ENCODE measurements around the gene AGBL1.

Gene AGBL1

DNA sequence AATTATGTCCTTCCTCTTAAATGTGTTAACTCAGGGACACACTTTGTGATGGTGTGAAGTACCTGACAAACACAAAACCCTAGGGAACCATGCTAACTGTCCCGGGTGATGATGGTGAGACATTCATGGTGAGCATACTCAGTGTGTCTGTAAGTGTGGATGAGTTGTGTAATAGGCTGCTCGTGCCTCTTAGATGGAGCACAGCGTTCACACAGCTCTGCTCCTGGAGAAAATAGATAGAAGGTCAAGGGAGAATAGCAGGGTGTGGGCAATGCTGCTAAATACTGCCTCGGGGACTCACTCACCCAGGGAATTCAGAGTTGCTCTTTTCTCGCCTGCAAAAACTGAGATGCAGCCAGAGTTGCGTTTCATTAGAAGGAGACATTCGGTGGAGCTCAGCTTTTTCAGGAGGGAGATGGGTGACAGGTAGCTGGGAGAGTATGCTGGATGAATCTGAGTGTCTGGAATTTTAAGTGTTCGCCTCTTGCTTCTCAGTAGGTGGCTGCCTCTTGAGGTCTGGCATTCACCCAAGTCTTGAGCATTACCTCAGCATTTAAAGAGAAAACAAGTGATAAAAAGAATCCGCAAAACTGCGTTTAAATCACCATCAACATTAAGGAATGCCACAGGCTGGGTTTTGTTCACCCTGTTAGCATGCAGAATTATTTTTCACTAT is 813.2 kb downstream of the AGBL1 start:
- Mint-ChIP-seq H3K4me3 (no peak overlapping the region), H3K4me1 (ENCODE audit: low read depth) (no peaks in the 10 kb centered on the region), H3K27me3 (peaks cover 20% of the 10 kb centered on the region), H3K36me3 (ENCODE audit: low read depth) (no peaks in the 10 kb centered on the region), H3K27ac (no peak overlapping the region), H3K9me3 (no peaks in the 10 kb centered on the region)
- DNase-seq, result no peak

DNA sequence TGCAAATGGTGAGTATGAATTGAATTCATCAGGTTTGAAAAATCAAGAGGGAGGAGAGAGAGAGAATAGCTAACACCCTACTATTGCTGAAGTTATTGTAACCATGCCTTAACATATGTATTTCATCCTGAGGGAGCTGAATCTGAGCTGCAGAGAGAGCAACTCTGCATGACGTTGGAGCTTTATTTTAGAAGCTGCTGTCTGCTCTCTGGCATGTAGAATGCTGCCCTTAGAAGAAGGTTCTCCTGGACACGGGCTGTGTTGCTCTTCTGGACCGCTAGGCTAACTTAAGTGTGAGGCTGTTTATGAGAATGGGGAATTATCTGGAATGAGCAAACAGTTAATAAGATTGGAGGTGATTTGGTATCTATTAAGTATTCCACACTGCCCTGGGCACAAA is 814.6 kb downstream of the AGBL1 start:
- Mint-ChIP-seq H3K27me3 (peaks cover 30% of the 10 kb centered on the region), H3K4me1 (ENCODE audit: low read depth) (no peaks in the 10 kb centered on the region), H3K36me3 (ENCODE audit: low read depth) (no peaks in the 10 kb centered on the region), H3K27ac (no peak overlapping the region), H3K9me3 (no peaks in the 10 kb centered on the region), H3K4me3 (no peak overlapping the region)
- no peak for DNase-seq

DNA sequence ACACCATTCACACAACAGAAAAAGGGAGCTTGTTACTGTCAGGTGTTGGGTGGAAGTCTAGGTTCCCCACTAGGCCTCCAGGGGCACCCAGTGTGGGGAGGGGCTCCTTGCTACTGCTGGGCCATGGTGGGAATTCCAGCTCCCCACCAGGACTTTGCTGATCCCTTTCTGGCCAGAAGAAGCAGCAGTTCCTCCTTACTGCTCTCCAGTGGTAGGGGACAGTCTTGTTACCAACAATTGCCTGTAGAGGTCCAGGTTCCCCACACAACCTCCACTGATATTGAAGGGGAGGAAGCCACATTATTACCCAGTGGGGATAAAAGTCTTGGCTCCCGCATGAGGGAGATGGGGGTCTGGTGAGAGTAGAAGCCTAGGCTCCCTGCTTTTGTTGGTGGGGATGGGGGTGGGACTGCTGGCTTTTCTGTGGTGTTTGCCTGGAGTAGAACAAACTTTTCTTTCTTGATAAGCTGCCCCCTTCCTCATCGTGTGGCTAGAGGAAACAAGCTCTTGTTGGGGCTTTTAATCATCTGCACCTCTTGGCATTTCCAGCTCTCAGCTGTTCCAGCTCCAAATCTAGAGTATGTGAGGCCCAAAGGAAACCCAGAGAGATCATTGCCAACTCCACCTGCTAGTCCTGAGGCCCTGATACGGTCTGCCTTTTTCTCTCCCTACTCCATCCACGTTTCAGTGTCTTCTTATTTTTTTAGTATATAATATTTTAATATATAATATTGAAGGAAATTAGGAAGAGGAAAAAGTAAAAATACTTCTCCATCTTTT is 824.2 kb downstream of the AGBL1 start:
- Mint-ChIP-seq H3K4me3 (no peak overlapping the region), H3K9me3 (no peaks in the 10 kb centered on the region), H3K27me3 (peaks cover 23% of the 10 kb centered on the region), H3K27ac (no peak overlapping the region), H3K36me3 (ENCODE audit: low read depth) (no peaks in the 10 kb centered on the region), H3K4me1 (ENCODE audit: low read depth) (no peaks in the 10 kb centered on the region)
- no peak for DNase-seq

- H3K4me3 Mint-ChIP-seq, result no peak overlapping the region
- H3K27ac Mint-ChIP-seq, result no peak overlapping the region
- no peaks in the 10 kb centered on the region for H3K4me1 Mint-ChIP-seq (ENCODE audit: low read depth)
- DNase-seq, result no peak
- H3K9me3 Mint-ChIP-seq, result no peaks in the 10 kb centered on the region
- no peaks in the 10 kb centered on the region for H3K36me3 Mint-ChIP-seq (ENCODE audit: low read depth)
- H3K27me3 Mint-ChIP-seq, result peaks cover 20% of the 10 kb centered on the region
These were observed 826.1 kb downstream of the AGBL1 start for GRCh38 chr15:86905625-86906256.

DNA sequence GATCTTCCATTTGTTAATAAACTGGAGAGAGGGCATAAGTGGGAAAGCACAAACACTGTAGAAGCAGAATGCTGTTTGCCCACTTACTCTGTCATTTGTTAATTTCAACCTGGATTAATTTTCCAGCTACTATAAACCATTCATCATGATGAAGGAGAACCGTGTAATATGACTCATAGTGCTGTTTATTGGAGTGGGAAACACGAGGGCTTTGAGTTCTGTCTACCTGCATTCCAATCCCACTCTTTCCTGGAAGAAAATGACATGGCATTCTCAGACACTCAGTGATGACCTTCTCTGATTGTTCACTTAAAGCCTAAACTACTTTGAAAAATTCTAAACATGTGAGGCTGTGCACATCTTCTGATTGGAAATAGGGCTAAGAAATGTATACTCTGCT is 826.7 kb downstream of the AGBL1 start:
- Mint-ChIP-seq H3K27ac (no peak overlapping the region), H3K9me3 (no peaks in the 10 kb centered on the region), H3K4me3 (no peak overlapping the region), H3K36me3 (ENCODE audit: low read depth) (no peaks in the 10 kb centered on the region), H3K27me3 (peaks cover 20% of the 10 kb centered on the region), H3K4me1 (ENCODE audit: low read depth) (no peaks in the 10 kb centered on the region)
- DNase-seq, result no peak

- Mint-ChIP-seq H3K4me3 (no peak overlapping the region), H3K36me3 (ENCODE audit: low read depth) (no peaks in the 10 kb centered on the region), H3K4me1 (ENCODE audit: low read depth) (no peaks in the 10 kb centered on the region), H3K9me3 (no peaks in the 10 kb centered on the region), H3K27ac (no peak overlapping the region), H3K27me3 (peaks cover 14% of the 10 kb centered on the region)
- DNase-seq, result no peak
These were observed 831.4 kb downstream of the AGBL1 start for GRCh38 chr15:86911022-86911421.

DNA sequence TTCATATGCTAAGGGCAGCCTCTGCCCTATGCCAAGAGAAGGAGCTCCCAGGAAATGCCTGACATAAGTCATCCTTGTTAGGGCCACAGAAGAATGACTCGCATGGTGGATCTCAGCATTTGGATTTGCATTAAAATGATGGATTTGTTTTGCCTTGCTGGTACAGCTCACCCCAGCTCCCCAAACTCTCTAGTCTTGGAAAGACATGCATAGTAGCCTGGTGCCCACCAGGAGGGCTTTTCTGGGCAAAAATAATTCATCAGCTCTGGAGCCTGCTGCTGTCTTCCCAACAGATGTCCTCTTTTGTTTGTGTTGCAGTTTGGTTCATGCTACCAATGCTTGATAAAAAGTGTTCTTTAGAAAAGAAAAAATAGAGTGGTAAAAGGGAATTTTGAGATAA is 833.0 kb downstream of the AGBL1 start:
- no peak overlapping the region for H3K27ac Mint-ChIP-seq
- H3K4me1 Mint-ChIP-seq (ENCODE audit: low read depth), result no peaks in the 10 kb centered on the region
- DNase-seq, result no peak
- H3K27me3 Mint-ChIP-seq, result peaks cover 8% of the 10 kb centered on the region
- no peaks in the 10 kb centered on the region for H3K36me3 Mint-ChIP-seq (ENCODE audit: low read depth)
- H3K9me3 Mint-ChIP-seq, result no peaks in the 10 kb centered on the region
- no peak overlapping the region for H3K4me3 Mint-ChIP-seq

DNA sequence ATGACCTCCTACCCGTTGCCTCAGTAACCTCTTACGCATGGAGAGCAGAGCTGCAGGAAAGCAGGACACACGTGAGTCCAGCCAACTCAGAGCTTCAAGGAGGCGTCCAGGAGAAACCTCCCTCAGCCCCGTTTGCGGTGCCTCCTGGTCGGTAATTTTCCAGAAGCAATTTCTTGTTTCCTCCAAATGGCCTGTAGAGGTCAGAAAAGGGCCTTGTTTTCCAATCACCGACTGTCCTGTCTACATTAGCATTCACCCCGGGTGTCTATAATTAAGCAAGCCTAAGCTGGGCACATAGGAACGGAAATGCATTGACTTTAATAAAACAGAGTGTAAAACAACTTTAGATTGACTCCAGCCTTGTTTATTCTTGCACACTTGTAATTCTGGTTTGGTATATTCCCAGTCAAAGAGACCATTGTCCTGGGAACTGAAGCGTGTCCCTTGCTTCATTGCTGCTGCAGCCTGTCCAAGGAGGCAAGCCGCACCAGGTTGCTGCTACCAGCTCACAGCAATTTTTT is 836.2 kb downstream of the AGBL1 start:
- Mint-ChIP-seq H3K27ac (no peak overlapping the region), H3K4me1 (ENCODE audit: low read depth) (no peaks in the 10 kb centered on the region), H3K4me3 (no peak overlapping the region), H3K9me3 (no peaks in the 10 kb centered on the region), H3K36me3 (ENCODE audit: low read depth) (no peaks in the 10 kb centered on the region), H3K27me3 (peaks cover 19% of the 10 kb centered on the region)
- DNase-seq, result no peak

DNA sequence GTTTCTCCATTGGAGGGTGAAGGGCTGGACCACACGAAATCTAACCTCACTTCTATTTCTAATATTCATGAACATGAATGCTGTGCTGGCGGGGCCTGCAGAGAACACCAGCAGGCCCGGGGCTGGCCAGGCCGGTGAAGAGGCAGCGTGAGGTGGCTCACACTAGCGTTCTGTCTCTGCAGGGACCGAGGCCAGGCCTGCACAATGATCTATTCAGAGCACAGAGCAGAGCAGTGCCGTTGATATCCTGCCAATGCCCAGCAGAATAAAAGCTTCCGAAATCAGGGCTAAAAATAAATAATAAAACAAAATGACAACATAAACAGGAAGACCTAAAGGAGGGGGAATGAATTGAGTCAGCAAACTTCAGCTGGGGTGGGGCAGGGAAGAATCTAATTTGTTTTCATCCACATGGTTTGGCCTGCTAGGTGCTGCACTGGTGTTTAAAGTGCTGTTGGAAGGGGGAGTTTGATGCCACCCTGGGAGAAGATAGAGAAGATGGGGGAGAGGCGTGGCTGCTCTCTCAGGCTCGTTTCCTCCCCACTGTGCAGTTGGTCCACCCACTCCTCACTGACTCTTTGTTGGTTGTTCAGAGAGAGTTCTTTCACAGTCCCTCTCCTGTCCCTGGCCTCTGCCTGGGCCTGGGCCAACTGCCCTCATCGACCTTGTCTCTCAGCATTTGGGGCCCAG is 837.1 kb downstream of the AGBL1 start:
- no peak for DNase-seq
- Mint-ChIP-seq H3K27ac (no peak overlapping the region), H3K4me3 (no peak overlapping the region), H3K9me3 (no peaks in the 10 kb centered on the region), H3K4me1 (ENCODE audit: low read depth) (no peaks in the 10 kb centered on the region), H3K36me3 (ENCODE audit: low read depth) (no peaks in the 10 kb centered on the region), H3K27me3 (peaks cover 22% of the 10 kb centered on the region)

DNA sequence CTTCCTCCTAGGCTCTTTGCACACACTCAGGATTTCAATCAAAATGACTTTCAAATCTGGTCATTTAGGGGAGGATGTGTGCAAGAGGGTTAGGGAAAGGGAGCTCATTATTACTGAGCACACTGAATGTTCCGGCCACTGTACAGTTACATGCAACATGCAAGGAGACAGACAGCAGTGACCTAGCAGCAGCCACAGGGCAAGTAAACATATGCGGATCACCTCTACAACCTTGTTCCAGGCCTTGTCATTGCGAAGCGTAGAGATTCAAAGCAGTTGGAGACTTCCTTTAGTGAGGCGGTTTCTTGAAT is 837.6 kb downstream of the AGBL1 start:
- H3K4me1 Mint-ChIP-seq (ENCODE audit: low read depth), result no peaks in the 10 kb centered on the region
- DNase-seq, result no peak
- no peak overlapping the region for H3K4me3 Mint-ChIP-seq
- H3K36me3 Mint-ChIP-seq (ENCODE audit: low read depth), result no peaks in the 10 kb centered on the region
- H3K27ac Mint-ChIP-seq, result no peak overlapping the region
- no peaks in the 10 kb centered on the region for H3K9me3 Mint-ChIP-seq
- peaks cover 22% of the 10 kb centered on the region for H3K27me3 Mint-ChIP-seq

DNA sequence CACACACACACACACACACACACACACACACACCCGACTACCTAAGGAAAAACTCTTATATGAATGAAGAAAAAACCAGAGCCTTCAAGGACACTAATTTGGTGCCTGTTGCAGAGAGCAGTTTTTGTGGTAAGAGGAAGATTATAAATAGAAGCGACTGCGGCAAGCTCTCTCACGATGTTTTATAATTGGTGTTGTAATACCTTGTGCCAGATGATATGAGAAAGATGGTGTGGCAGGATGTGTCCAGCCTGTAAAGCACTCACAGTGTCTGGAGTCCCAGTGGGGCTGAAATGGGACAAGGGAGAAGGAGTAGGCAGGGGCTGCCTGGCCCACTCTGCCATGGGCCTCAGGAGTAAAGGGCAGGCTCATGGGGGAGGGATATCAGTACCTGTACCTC is 839.9 kb downstream of the AGBL1 start:
- no peaks in the 10 kb centered on the region for H3K4me1 Mint-ChIP-seq (ENCODE audit: low read depth)
- DNase-seq, result no peak
- peaks cover 14% of the 10 kb centered on the region for H3K27me3 Mint-ChIP-seq
- H3K27ac Mint-ChIP-seq, result no peak overlapping the region
- no peaks in the 10 kb centered on the region for H3K9me3 Mint-ChIP-seq
- H3K4me3 Mint-ChIP-seq, result no peak overlapping the region
- no peaks in the 10 kb centered on the region for H3K36me3 Mint-ChIP-seq (ENCODE audit: low read depth)

DNA sequence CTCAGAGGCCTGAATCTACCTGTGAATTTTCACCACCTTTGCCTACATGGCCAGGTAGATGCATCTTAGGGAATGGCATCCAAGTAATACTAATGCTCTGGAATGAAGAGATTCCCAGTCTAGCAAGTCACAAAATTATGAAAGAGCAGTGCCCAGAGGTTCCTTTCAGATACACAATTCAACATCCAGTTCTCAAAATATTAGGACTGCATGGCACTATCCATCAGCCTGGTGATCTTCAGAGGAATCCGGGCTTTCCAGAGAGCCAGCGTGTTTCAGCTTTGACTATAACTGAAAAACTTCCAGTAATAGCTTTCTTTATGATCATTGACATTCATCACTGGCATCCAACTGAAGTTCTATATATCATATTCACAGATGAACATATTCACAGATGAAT is 849.8 kb downstream of the AGBL1 start:
- Mint-ChIP-seq H3K36me3 (ENCODE audit: low read depth) (no peaks in the 10 kb centered on the region), H3K4me3 (no peak overlapping the region), H3K27me3 (peaks cover 28% of the 10 kb centered on the region), H3K27ac (no peak overlapping the region), H3K4me1 (ENCODE audit: low read depth) (no peaks in the 10 kb centered on the region), H3K9me3 (no peaks in the 10 kb centered on the region)
- no peak for DNase-seq

DNA sequence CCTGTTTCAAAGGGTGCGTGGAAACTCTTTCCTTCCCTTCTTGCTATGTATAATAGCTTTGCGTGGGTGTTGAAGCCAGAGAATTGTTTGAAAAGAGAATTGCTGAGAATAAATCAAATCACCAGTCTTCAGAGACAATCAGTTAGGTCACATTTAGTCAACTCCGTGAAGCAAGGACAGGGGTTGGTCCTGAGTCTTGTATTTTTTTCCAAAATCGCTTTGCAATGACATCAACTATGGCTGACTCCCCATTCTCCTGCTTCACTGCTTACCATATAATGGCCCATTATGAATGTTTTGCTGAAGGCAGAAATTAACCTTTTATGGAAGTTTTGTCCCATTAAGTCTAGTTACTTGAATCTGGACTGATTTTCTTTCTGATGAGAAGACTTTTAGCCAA is 852.8 kb downstream of the AGBL1 start:
- H3K4me3 Mint-ChIP-seq, result no peak overlapping the region
- no peak for DNase-seq
- no peaks in the 10 kb centered on the region for H3K9me3 Mint-ChIP-seq
- no peaks in the 10 kb centered on the region for H3K36me3 Mint-ChIP-seq (ENCODE audit: low read depth)
- H3K4me1 Mint-ChIP-seq (ENCODE audit: low read depth), result no peaks in the 10 kb centered on the region
- no peak overlapping the region for H3K27ac Mint-ChIP-seq
- peaks cover 35% of the 10 kb centered on the region for H3K27me3 Mint-ChIP-seq

GRCh38 chr15:86935841-86936240 is 856.2 kb downstream of the AGBL1 start:
- Mint-ChIP-seq H3K27ac (no peak overlapping the region), H3K9me3 (no peaks in the 10 kb centered on the region), H3K36me3 (ENCODE audit: low read depth) (no peaks in the 10 kb centered on the region), H3K4me1 (ENCODE audit: low read depth) (no peaks in the 10 kb centered on the region), H3K4me3 (no peak overlapping the region), H3K27me3 (peaks cover 32% of the 10 kb centered on the region)
- DNase-seq, result no peak

DNA sequence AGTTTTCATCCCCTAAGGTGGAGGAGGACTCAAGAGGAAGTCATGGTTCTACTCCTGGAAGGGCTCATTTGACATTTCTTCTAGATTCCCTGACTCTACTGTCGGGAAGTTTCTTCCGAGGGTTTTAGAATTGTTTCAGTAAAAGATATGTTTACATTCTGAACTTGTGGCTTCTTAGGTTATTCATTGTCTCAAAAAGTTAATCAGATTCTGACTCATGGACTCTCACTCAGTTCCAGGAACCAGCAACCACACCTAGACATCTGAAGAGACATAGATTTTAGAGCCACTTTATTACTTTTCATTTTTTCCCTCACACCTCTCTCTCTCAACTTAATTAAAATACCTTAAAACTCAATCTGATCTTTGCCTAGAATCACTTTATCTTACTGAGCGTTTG is 862.6 kb downstream of the AGBL1 start:
- Mint-ChIP-seq H3K9me3 (no peaks in the 10 kb centered on the region), H3K27me3 (peaks cover 13% of the 10 kb centered on the region), H3K27ac (no peak overlapping the region), H3K36me3 (ENCODE audit: low read depth) (no peaks in the 10 kb centered on the region), H3K4me3 (no peak overlapping the region), H3K4me1 (ENCODE audit: low read depth) (no peaks in the 10 kb centered on the region)
- no peak for DNase-seq

Measured in activated T-cell treated with anti-CD3 and anti-CD28 coated beads, Interleukin-2, amount 50 U/mL, for 24 hours (primary cell).